ENCODE results near the gene ZNF384.
A peak's percentile ranks its signal among the peaks of the same experiment; 100 is the strongest.

Gene ZNF384

DNA sequence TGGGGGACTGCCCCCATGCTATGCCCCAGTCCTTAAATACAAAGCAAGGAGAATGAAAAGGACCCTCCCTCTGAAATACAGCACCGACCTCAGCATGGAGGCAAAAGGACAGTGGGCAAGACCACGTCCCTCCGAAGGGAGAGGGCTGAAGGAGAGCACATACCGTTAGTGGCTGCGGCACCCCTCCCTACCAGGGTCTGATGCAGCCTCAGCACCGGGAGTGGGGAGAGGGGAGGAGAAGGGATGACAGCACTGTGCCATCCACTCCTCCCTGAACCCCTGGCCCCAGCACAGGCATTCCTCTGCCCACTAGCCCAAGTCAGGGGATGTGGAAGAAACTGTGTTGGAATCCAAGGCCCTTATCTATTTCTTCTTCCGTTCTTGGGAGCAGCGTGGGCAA lies 38.3 kb downstream of the ZNF384 start:
- TF ChIP-seq, protein P1, sequence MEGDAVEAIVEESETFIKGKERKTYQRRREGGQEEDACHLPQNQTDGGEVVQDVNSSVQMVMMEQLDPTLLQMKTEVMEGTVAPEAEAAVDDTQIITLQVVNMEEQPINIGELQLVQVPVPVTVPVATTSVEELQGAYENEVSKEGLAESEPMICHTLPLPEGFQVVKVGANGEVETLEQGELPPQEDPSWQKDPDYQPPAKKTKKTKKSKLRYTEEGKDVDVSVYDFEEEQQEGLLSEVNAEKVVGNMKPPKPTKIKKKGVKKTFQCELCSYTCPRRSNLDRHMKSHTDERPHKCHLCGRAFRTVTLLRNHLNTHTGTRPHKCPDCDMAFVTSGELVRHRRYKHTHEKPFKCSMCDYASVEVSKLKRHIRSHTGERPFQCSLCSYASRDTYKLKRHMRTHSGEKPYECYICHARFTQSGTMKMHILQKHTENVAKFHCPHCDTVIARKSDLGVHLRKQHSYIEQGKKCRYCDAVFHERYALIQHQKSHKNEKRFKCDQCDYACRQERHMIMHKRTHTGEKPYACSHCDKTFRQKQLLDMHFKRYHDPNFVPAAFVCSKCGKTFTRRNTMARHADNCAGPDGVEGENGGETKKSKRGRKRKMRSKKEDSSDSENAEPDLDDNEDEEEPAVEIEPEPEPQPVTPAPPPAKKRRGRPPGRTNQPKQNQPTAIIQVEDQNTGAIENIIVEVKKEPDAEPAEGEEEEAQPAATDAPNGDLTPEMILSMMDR (IDR thresholded peaks at IDR 0.05; ENCODE audit: low read depth, low read length): no peak
- no peak for DNase-seq (ENCODE audit: extremely low read depth, low read depth)

DNA sequence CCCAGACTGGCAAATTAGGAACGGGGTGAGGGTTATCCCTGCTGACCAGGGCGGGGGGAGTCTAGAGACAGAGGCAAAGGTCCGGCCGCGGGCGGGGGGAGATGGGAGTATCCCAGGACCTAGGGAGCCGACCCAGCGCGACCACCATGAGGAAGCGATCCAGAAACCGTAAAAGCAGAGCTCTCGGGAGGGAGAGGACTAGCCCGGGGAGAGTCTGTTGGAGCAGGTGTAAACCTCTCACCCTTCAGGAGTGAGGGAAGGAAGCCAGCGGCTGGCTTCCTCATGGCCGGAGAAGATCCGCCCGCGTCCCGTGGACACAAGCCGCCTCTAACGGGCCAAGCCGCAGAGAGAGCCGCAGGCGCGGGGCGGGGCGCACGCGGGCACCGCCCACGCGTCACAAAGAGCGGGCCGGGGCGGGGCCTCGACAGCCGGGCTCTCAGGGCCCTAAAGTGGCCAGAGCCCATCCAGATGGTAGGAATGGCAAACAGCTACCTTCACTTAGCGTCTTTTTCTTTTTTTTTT lies 42.0 kb downstream of the ZNF384 start, which contains the start of gene ACRBP:
ACRBP (minus strand) TSS at position 350 of the 522 bp plus-strand sequence; CDS start at position 284, 66 bp downstream.
- DNase-seq (ENCODE audit: extremely low read depth, low read depth): peak; percentile 16
- TF ChIP-seq, protein P1 (IDR thresholded peaks at IDR 0.05; ENCODE audit: low read depth, low read length): no peak

DNA sequence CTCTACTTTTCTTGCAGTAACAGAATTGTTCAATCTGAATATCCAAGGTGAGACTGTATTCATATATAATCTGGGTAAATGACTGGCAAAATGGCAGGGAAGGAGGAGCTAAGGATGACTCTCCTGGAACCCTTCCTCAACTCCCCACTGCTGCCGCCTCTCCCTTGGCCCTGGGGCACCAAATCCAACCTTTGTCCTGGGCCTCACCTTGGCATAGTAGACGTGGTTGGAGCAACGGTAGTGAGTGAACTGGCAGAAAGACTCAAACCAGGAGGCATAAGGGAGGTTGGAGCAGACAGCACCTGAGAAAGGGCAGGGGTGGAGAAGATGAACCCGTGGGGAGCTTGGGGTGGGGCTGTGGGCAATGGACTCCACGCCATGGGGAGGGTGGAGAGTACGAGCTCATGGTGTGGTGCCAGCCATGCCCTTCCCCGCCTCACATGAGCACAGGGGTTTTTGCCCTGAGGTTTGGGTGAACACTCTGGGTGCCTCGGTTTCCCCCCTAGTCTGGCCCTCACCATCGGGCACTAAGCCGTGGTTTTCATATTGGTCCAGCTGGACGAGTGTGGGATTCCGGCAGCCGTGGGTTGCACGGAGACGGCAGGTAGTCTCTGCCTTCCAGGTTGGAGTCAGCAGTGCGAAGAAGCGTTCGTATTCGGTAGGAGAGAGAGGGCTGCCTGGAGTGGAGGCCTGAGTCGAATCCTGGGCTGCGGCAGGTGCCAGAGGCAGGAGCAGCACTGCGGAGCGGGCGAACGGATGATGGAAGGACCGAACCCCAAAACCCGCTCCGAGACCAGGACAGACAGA lies 42.7 kb downstream of the ZNF384 start:
- TF ChIP-seq, protein P1 (IDR thresholded peaks at IDR 0.05; ENCODE audit: low read depth, low read length): no peak
- no peak for DNase-seq (ENCODE audit: extremely low read depth, low read depth)

DNA sequence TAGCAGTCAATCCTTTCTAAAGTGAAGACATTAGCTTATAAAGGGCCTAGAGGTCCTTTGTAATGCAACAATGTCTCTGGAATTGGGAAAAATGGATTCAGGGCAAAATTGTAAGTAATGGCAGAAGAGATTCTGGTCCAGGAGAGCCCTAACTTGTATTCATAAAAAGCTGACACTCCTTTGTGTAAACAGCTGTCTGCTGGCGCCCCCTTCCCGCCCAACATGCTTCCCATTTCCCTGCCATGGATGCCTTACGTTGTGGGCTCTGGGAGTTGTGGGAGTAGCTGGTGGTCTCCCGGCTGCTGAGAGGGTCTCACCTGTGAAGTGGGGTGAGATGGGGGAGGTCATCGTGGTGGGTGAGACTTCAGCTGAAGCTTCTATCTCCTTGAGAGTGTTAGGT lies 44.3 kb downstream of the ZNF384 start:
- no peak for DNase-seq (ENCODE audit: extremely low read depth, low read depth)
- TF ChIP-seq, protein P1 (IDR thresholded peaks at IDR 0.05; ENCODE audit: low read depth, low read length): peak; percentile 14

DNA sequence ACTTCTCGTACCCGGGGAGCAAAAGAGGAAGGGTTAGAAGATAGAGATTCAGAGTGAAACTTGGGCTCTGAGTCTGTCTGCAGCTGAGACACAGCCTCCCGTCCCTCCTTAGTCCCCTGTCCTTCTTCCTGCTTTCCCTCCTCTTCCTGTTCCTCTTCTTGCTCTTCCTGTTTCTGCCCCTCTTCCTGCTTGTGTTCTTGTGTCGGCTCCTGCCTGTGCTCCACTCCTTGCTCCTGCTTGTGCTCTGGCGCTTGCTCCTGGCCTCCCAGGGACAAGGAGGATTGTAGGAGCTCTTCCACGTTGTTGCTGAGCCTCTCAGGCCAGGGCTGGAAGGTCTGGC lies 44.9 kb downstream of the ZNF384 start:
- TF ChIP-seq, protein P1 (IDR thresholded peaks at IDR 0.05; ENCODE audit: low read depth, low read length): no peak
- no peak for DNase-seq (ENCODE audit: extremely low read depth, low read depth)

DNA sequence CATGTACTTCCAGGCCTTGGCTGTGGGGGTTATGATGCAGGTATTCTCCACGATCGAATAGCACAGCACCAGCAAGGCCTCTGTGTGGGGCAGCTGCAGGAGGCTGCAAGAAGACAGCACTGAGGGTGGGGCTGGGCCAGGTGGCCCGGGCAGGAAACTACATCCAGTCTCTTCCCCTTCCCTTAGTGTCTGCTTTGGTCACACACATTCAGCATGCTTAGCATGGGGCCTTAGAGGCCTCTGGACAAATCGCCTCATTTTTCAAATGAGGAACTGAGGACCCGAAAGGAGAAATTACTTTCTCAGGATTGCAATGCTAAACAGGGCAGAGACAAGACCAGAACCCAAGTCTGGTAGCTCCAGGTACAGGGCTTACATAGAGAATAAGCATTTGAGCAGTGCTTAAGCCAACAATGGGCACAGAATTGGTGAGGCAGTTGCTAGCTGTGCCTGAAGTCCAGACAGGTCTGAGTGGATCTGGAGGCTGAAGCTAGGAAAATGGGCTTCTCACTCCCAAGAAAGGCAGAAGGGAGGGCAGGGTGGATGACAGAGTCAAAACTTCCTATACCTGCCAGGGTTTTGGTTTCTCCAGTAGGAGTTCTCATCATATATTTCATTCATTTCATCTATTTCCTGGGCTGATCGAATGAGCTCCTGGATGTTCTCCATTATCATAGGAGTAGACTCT lies 45.5 kb downstream of the ZNF384 start:
- TF ChIP-seq, protein P1 (IDR thresholded peaks at IDR 0.05; ENCODE audit: low read depth, low read length): no peak
- DNase-seq (ENCODE audit: extremely low read depth, low read depth): no peak

DNA sequence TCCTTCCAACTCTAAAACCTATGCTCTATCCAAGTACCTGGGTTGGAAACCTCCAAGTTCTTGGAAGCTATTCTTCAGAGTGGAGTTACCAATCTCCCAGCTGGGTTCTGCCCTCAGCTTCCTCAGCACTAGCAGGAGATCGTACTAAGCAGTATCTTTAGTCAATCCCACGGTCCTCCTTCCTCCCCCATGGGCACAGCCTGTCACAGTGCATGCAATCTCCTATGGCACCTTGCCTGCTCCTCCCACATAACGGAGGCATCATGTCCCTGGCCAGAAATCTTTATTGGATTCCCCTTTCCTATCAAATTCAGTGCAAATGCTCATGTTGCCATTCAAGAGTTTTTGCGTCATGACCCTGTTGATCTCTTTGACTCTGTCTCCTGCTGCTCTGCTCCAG lies 48.0 kb downstream of the ZNF384 start:
- TF ChIP-seq, protein P1 (IDR thresholded peaks at IDR 0.05; ENCODE audit: low read depth, low read length): no peak
- DNase-seq (ENCODE audit: extremely low read depth, low read depth): no peak

Data from AG09319 (cell line).